NK-92 treated with Interleukin-12 subunit alpha and Interleukin-12 subunit beta, amount 100 ng/mL, for 24 hours (cell line): Measurements from ENCODE around the gene DPP6.

Experiments used
- DNase-seq: peaks from one replicate; lab custom pipeline; 2025; lab: John Stamatoyannopoulos, UW

Gene DPP6

DNA sequence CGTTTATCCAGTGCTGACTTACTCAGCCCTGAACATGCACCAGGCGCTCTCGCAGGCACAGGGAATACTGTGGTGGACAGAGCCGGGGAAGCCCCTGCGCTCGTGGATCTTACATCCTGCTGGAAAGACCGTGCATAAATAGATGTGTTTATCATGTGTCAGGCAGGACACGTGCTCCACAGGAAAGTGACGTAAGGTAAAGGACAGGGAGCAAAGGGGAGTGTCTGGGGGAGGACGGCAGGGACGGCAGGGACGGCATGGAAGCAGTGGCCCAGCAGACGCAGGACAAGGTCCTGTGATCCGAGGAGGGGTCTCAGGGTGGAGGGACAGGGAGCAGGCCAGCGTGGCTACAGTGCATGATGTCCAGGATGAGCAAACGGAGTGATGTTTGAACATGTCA, 540.2 kb downstream of the DPP6 start:
- DNase-seq = no peak

DNA sequence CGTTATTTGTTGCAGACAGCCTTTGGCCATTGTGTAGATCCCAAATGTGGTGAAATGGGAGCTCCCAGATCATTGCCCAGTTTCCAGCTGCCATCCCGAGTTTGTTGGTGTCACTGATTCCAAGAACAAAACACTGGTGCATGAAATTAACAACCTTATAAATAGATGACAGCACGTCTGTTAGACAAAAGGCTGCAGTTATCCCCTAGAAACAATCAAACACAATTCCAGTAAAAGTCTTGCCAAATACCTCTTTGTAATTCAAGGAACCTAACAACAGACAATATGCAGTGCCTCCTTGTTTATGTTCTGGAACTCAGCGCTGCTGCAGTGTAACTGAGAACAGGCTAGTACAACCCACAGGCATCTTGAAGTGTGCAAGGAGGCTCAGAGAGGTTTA, 546.2 kb downstream of the DPP6 start:
- DNase-seq = no peak

DNA sequence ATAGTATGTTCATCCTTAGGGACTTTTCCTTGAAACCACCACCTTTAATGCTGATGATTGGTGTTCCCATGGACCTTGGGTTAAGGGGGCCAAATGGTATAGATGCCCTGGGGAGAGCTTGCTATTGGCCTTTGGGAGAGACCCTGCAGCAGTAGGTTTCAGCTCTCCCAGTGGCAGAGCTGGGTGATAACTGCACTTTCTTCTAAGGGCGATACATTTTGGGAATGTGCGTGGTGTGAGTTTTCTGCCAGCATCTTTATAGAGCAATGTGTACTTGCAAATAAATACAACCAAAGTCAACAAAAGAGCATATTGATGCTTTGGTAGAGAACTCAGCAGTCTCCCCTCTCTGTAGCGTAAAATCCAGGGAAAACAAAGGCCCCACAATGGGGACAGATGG, 546.7 kb downstream of the DPP6 start:
- no peak for DNase-seq

DNA sequence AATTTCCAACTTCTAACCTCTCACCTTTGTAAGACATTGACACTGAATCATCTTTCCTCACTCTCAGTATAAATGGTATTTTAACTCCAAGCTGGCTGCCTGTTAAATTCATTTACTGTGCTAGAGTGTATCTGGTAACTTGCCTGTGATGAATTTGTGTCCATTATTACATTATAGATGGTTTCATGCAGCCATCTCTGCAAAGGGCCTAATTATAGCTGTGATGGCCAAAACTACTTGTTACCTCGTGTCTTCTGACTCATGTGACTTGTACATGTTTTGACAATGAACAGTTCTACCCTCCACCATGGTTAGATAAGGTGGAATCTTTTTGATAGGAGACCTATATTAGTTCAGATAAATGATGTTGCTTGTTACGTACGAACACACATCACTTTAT, 558.7 kb downstream of the DPP6 start:
- no peak for DNase-seq

DNA sequence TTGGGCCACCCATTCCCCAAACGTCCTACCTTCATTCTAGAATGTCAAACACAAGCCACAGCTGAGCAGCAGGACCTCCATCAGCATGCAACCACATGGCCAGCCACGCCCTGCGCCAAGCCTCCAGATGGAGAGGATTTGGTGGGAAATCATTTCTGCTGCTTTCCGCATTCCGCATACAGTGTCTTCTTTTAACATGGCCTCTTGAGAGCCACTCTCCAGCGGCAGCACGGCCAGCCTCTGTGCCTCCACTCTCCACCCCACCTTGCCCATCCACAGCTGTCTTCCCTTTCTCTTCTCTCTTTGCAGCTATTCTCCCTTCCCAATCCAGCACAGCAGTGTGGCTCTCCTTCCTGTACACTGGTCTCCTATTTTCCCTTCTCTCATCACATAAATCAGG, 561.6 kb downstream of the DPP6 start:
- DNase-seq = no peak

DNA sequence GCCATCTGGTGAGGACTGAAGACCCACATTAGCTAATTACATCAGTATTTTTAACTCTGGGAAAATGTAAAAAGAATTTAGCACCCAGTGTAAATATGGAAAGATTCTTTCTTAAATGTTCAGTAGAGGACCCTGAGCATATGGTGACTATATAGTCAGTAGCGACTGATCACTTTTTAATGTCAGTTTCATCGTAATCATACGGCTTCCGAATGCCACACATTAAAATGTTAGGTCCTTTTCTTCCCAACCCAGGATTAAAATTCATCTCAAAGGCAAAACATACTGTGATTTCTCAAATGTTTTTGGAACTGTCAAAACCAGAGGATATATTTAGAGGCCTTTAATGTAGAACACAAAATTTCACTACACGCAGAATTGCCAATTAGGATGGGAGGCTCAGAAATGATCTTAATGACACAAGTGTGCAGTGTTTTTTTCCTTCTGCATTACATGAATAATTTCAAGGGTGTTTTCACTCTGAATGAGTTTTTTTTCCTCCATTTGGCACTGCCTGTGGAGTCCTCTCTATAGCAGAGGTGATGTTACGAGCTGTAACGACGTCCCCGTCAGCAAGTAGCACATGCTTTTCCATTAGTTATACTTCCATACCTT, 568.0 kb downstream of the DPP6 start:
- no peak for DNase-seq

DNA sequence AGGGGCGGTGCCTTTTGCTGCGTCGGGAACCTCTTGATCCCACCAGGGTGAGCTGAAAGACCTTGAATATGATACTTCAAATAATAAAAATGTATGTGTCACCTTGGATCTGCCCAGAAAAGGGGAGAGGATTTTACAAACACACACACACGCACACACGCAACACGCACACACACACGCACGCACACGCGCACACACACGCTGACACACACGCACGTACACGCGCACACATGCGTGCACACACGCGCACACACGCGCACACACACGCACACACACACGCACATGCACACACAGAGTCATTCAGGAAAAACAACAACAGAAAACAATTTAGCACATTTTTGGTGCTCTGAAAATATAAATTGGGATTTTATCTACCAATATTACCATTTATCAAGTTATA, 571.2 kb downstream of the DPP6 start:
- no peak for DNase-seq

DNA sequence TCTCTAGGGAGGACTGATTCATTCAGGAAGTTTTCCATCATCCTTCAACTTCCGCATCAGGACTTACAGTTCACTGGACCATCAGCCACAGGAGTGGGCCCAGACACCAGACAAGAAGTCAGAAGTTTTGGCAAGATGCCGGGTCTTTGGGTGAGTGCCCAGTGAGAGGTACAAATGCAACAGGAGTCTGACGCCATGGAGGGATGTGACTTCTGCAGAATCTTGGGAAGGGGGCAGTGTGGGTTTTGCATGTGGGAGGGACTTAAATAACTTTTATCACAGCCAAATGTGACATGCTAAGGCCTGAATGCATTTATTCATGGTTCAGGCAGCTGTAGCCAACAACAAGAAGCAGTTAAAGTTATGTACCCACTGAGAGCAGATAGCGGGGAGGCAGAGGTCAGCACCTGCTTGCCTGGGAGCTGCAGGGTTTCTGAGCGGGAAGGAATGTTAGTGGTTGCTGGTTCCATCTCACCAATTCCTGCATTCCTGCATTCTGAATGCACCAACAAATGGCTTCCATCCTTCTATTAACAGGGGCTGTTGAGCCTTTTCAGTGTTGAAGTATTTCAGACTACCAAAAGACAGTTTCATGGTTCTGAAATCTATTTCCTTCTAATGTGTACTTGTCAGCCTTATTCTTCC, 575.6 kb downstream of the DPP6 start:
- no peak for DNase-seq

DNA sequence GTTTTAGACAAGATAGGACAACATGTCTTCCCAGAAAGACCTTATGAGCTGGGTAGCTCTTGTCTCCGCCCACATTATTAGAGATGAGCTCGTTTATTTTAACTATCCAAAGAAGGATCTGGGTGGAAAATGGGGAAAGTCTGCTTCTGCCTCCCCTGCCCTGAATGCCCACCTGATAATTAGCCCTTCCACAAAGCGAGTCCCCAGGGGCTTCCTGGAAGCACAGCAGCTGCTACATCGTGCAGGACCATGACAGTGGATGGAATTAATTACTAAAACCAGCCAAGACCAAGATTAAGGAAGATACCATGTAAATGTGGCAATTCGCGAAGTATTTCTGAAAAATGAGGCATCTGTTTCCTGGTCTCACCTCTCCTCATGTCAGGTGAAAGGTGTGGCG, 576.4 kb downstream of the DPP6 start:
- DNase-seq = no peak

DNA sequence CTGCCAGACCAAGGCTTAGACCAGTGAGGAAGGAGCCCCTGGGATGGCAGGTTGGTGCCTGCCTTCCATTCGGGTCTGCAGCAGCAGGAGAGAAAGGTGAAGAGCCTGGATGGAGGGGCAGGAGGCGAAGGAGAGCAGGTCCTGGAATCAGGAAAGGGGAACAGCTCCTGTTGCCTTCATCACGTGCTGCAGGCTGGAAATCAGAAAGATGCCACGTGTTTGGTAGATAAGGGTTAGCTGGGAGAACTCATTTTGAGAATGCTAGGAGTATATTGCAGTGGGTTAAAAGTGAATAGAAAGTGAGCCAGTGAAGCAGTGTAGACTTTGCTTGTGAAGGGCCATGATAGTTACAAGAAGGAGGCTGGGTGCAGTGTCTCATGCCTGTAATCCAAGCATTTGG, 579.0 kb downstream of the DPP6 start:
- no peak for DNase-seq

DNA sequence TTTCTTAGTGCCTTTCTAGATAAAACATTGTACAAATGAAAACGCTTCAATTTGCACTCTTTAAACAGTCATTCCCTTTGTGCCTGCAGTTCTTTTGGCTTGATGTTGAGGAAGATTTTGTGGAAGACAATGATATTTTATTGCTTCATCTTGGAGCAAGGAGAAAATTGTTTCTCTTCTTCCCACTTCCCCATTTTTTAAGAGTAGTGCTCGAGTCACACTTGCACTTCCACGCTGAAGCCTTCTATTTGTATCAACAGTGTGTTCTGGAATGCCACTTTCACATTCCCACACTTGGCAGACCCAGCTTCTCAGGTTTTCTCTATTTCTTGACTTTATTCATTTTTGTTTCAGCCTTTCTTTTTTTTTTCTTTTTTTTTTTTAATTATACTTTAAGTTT, 581.4 kb downstream of the DPP6 start:
- DNase-seq = no peak

DNA sequence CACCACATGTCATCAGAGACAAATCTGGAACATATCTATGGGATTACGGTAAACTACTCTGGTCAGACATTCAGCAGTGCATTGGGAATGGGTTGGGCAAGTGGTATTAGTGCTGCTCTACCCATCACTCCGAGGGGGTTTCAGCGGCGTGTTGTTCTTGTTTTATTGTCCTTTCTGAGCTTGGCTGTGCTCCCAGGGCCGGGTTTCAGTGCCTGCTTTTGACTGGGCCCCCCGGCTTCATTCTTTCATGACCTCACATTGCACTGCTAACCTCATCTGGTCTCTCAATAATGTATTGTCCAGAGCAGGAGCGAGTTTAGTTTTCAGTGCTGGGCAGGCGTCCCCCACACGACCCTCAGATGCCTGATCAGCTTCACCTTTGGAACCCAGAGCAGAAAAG, 586.1 kb downstream of the DPP6 start:
- no peak for DNase-seq

DNA sequence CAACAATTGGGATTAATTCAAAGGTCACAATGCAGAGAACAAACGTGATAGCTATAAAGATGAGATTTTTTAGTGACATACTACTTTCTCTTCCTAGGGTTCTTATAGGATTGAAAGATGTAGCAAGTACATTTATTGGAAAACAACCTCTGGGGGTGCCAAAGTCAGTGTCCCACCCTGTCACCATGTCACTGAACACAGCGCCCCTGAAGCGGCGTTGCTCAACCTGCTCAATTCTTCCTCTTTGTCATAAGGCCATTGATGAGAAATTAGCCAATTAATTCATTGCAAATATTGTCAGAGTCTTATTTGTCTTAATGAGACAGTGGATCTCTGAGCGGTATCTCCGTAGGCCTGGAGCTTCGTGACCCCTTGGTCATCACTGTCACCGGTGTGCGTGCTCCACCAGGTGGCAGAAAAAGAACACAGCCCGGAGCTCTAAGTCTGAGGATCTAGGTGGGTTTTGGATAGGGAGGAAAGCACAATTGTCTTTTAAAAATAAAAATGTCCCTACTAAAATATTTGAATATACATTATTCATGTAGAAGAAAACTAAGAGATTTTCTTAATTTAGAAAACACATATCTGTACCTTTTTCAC, 588.2 kb downstream of the DPP6 start:
- no peak for DNase-seq

DNA sequence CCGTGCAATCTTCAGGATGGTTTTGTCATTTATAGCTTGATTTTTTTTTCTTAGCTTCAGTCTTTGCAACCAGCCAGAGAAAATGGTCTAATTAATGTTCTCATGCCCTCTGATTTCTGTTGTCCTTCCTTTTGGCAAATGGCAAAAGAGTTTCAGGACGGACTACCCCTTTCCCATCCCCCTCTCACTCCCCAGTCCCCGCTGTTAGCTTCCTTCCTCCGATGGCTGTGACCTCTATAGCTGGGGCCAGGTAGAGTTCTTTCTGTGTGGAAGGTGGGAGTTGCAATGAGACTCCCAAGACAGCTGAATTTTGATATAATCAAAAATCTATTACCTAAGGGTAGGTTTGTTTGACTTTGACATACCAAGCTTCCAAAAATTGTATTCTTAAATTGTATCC, 588.7 kb downstream of the DPP6 start:
- DNase-seq = no peak

DNA sequence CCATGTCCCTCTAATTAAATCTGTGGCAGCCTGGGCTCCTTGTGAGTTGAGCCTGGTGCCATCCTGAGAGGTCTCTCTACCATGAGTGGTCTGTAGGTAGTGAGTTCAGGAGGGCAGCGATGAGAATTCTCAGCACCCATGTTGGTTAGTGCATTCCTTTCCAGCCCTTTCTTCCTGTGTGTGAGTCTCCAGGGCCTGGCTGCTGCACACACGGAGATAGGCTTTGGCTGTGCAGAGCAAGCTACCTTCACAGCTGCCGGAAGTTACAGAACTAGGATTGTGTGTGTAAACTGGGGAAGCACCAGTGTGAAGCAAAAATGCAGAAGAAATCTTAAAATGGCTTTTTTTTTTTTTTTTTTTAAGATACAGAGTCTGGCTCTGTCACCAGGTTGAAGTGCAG, 592.2 kb downstream of the DPP6 start:
- DNase-seq = no peak

DNA sequence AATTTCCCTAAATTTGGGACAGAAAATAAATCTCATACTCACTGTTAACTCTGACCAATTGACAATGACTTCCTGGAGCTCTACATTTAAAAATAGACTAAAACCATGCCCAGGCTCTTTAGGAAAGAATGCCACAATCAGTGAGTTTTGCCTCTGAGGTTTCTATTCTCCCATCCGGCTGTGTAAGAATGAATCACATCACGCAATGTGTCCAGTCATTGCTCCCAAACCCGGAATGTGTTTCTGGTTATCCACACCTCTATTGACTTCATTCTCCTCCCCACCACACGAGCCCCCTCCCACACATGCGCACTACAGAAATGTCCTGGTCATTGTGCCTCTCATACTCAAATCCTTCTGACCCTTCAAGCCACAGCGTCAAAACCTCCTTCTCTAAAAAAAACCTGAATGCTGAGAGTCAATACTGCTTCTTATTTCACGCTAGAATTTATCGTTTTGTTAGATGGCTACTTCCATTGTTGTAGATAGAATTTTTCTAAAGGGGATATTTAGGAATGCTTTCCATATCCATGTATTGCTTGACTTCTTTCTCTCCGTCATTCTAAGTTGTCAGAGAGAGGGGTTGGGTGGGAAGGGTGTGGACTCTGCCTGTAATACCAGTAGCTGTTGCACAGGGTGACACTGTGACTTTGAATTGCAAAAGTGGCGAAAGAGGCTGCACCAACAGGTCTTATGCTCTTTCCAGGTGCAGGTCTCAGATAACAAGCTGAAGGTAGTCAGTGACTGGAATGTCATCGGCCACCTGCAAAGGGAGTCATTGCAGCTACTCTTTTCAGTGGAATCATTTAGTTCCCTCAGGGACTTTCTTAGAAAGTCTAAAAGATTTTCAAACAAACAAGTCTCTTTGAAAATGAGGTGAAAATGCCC, 594.2 kb downstream of the DPP6 start:
- no peak for DNase-seq

DNA sequence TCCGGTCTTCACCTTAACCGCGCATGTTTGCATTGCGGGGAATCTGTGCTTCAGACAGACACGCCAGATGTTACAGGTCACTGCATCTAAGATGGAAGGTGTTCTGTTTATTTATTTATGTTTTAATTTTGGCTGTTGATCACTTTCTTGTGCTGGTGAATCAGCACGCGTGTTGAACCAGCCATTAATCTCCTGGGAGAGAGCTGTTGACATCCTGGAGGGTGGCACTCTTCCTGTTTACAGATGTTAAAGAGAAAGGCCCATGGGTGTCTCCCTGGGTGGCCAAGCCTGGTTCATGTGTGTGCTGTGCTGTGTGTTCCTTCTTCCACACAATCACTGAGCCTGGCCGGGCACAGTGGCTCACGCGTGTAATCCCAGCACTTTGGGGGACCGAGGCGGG, 595.4 kb downstream of the DPP6 start:
- no peak for DNase-seq

DNA sequence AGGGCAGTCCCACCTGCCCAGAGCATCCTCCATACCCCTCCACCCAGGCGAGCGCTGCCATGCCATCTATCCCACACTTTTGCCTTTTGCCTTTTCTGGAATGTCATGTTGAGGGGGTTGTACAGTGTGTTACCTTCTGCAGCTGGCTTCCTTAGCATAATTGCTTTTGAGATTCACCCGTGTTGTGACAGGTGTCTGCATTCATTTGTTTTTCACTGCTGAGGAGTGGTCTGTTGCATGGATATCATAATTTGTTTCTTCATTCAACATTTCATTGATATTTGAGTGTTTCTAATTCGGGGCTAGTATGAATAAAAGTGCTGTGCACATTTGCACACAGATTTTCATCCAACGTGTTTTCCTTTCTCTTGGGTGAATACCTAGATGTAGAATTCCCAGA, 596.8 kb downstream of the DPP6 start:
- DNase-seq = no peak

DNA sequence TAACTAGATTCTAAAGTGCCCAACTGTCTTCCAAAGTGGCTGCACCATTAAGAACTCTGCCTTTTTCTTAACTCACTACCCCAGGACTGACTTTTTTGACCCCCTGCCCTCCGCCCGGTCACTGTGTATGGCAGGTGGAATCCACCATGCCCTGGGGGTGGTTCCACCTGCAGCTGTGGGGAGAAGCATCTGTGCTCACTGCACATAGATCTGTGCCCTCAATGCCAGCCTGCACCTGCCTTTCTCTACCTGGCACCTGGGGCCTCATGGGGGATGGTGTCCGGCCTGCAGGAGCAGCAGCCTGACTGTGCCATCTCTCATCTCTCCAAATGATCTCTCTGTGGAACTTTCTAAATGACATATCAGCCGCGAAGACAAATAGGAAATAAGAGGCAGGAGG, 597.2 kb downstream of the DPP6 start:
- no peak for DNase-seq

DNA sequence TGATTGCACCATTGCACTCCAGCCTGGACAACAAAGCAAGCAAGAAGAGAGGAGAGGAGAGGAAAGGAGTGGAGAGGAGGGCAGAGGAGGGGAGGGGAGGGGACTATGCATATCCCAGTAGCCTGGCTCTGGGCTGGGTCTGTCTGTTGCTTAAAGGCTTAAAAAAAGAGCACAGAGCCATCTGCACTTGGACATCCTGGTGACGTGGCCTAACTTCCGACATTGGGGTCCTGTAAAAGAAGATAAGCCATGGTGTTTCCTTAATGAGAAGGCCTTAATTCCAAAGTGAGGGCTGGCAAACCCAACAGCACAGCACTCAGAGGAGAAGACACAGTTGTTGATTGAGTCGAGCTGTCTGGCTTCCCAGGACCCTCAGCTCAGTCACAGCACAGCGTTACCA, 598.1 kb downstream of the DPP6 start:
- no peak for DNase-seq

DNA sequence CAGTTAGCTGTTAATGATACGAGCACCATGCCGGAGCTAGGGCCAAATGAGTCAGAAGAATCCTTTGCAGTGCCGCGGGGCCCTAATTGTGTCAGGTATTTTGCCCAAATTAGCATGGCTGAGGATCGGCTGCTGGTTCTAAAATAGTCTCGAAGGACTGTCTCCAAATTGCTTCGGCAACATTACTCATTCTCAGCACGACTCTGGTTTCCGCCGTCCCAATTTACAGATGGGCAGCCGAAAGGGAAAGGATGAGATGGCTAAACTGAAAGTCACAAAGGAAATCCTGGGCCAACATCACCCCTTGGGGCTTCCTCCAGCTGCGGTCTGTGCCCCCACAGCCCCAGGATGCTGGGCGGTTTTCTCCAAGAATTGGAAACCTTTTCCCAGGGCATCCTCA, 599.3 kb downstream of the DPP6 start:
- no peak for DNase-seq

DNA sequence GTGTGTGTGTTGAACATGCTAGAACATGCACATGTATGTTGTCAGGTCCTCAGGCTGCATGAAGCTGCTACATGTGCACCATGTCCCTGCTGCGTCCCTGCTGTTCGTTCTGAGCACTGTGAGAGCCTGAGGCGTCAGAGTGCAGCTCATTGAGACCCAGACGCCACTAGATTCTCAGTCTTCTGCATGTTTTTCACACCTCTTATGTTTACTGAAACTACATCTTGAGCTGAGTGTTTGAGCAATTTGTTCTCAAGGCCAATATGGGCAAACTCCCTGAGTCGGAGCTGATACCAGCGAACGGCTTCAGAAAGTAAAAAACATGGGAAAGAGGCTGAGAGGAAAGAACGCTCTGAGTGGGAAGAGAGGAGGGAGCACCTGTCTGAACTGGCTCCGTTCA, 600.4 kb downstream of the DPP6 start:
- DNase-seq = no peak

DNA sequence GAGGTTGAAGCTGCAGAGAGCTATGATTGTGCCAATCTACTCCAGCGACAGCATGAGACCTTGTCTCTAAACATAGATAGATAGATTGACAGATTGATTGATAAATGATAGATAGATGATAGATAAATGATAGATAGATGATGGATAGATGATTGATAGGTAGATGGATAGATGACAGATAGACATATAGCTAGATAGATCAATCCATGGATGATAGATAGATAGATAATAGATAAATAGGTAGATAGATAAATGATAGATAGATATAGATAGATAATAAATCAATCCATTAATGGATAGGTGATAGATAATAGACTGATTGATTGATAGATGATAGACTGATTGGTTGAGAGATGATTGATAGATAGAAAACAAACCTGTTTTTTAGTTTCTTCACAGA, 601.1 kb downstream of the DPP6 start:
- DNase-seq = no peak
